IMR-90 (cell line): Measurements from ENCODE around the gene SOX9. TPM values are rescaled to one million over a fixed set of nuclear protein-coding genes. Genes with fewer than 3 reads are reported as not detected.

Experiments used
- ATAC-seq: fragments of 200-7000 bp; cut with Tn5 transposase; 2 replicates; pipeline ENCODE4 v1.9.1; 2020; ENCODE audit warnings: low read depth, mild to moderate bottlenecking, moderate library complexity
- BruUV-seq: library from RNA; stranded (reverse); fragments of 400-500 nt; replicated peaks from 2 replicates; lab custom pipeline; 2021; lab: Mats Ljungman, UMichigan
- CTCF ChIA-PET: fragments of 300-600 bp; formaldehyde crosslinking; extraction: SDS; loops from one replicate; lab custom pipeline; 2021; ENCODE audit warnings: antibody characterized with exemption; lab: Yijun Ruan, JAX
- POLR2A ChIA-PET: fragments of 300-600 bp; sonication (Branson Sonifier 250); formaldehyde crosslinking; loops from one replicate; lab custom pipeline; 2022; ENCODE audit warnings: antibody characterized with exemption; ENCODE audit not compliant: unreplicated experiment; lab: Charles Lee
- DNase-seq: peaks from one replicate; pipeline ENCODE4 v3.0.0; 2013
- H2AFZ ChIP-seq: replicated peaks from 2 replicates; pipeline ENCODE3; 2013; ENCODE audit warnings: low read length, mild to moderate bottlenecking; ENCODE audit not compliant: poor library complexity
- H2AK5ac ChIP-seq: 2 replicates; pipeline ENCODE4 v1.6.1; 2013; ENCODE audit warnings: low read depth, low read length, inconsistent platforms
- H2AK9ac ChIP-seq: replicated peaks from 2 replicates; pipeline ENCODE3; 2013; ENCODE audit warnings: mild to moderate bottlenecking, low read depth, low read length, moderate library complexity; ENCODE audit not compliant: poor library complexity
- H2BK120ac ChIP-seq: 2 replicates; pipeline ENCODE4 v1.6.1; 2013; ENCODE audit warnings: low read depth, low read length, inconsistent platforms
- H2BK15ac ChIP-seq: 3 replicates; pipeline ENCODE4 v1.6.1; 2013; ENCODE audit warnings: low read depth, low read length, inconsistent platforms
- H2BK20ac ChIP-seq: 2 replicates; pipeline ENCODE4 v1.6.1; 2013; ENCODE audit warnings: low read depth, mild to moderate bottlenecking, inconsistent platforms, low read length, moderate library complexity
- H2BK5ac ChIP-seq: 2 replicates; pipeline ENCODE4 v1.6.1; 2013; ENCODE audit warnings: mild to moderate bottlenecking, low read depth, low read length, inconsistent platforms; ENCODE audit not compliant: poor library complexity, severe bottlenecking
- H3K14ac ChIP-seq: replicated peaks from 2 replicates; pipeline ENCODE4 v1.6.1; 2013; ENCODE audit warnings: low read depth, low read length, inconsistent platforms
- H3K18ac ChIP-seq: 2 replicates; pipeline ENCODE4 v1.6.1; 2013; ENCODE audit warnings: low read depth, low read length, control low read depth
- H3K23ac ChIP-seq: 2 replicates; pipeline ENCODE4 v1.6.1; 2013; ENCODE audit warnings: low read depth, low read length, inconsistent platforms
- H3K27ac ChIP-seq: 2 replicates; pipeline ENCODE4 v1.5.1; 2013; ENCODE audit warnings: mild to moderate bottlenecking, control low read depth, low read length; ENCODE audit not compliant: insufficient read depth
- H3K27me3 ChIP-seq: 2 replicates; pipeline ENCODE4 v1.6.1; 2013; ENCODE audit warnings: low read length; ENCODE audit not compliant: control insufficient read depth, insufficient read depth
- H3K36me3 ChIP-seq: 2 replicates; pipeline ENCODE4 v1.6.1; 2013; ENCODE audit warnings: low read length, mixed read lengths; ENCODE audit not compliant: control insufficient read depth, insufficient read depth
- H3K4ac ChIP-seq: 2 replicates; pipeline ENCODE4 v1.6.1; 2013; ENCODE audit warnings: low read depth, low read length, inconsistent platforms
- H3K4me1 ChIP-seq: 2 replicates; pipeline ENCODE4 v1.6.1; 2013; ENCODE audit warnings: low read length, mixed read lengths; ENCODE audit not compliant: control insufficient read depth, insufficient read depth
- H3K4me2 ChIP-seq: 2 replicates; pipeline ENCODE4 v1.6.1; 2013; ENCODE audit warnings: low read depth, mild to moderate bottlenecking, control low read depth, low read length, moderate library complexity
- H3K4me3 ChIP-seq: 2 replicates; pipeline ENCODE4 v1.5.1; 2013; ENCODE audit warnings: low read depth, mild to moderate bottlenecking, control low read depth, low read length, moderate library complexity; ENCODE audit not compliant: insufficient read depth
- H3K56ac ChIP-seq: 2 replicates; pipeline ENCODE4 v1.6.1; 2013; ENCODE audit warnings: low read length, inconsistent platforms; ENCODE audit not compliant: insufficient read depth; ENCODE audit errors: extremely low read depth
- H3K79me1 ChIP-seq, 2 experiments: 2 replicates each; pipeline ENCODE4 v1.6.1; 2013; ENCODE audit warnings: low read length in 2 of 2, inconsistent platforms in 1 of 2, low read depth in 1 of 2
- H3K9ac ChIP-seq: 2 replicates; pipeline ENCODE4 v1.6.1; 2013; ENCODE audit warnings: low read depth, low read length, control low read depth
- H3K9me1 ChIP-seq: 2 replicates; pipeline ENCODE4 v1.6.1; 2013; ENCODE audit warnings: low read length, inconsistent platforms; ENCODE audit not compliant: insufficient read depth
- H3K9me3 ChIP-seq: 2 replicates; pipeline ENCODE4 v1.6.1; 2013; ENCODE audit warnings: low read length; ENCODE audit not compliant: control insufficient read depth, insufficient read depth
- H4K20me1 ChIP-seq: 2 replicates; pipeline ENCODE4 v1.6.1; 2013; ENCODE audit warnings: low read length, inconsistent platforms; ENCODE audit not compliant: insufficient read depth
- H4K5ac ChIP-seq: 2 replicates; pipeline ENCODE4 v1.6.1; 2013; ENCODE audit warnings: mild to moderate bottlenecking, low read depth, low read length, control low read depth
- H4K8ac ChIP-seq, 2 experiments: 2 replicates each; pipeline ENCODE4 v1.6.1; 2013; ENCODE audit warnings: low read depth in 2 of 2, low read length in 2 of 2, control low read depth in 1 of 2, inconsistent platforms in 1 of 2
- H4K91ac ChIP-seq: 2 replicates; pipeline ENCODE4 v1.6.1; 2013; ENCODE audit warnings: low read depth, low read length, inconsistent platforms; ENCODE audit not compliant: insufficient read depth
- BHLHE40 ChIP-seq: fragments of 150-350 bp; IDR thresholded peaks from 2 replicates; pipeline ENCODE4 v1.6.1; 2016; ENCODE audit warnings: mild to moderate bottlenecking, low read depth, low read length
- CEBPB ChIP-seq: IDR thresholded peaks from 2 replicates; pipeline ENCODE4 v1.6.1; 2012; ENCODE audit warnings: low read depth, low read length, improper control_type of control experiment
- CHD1 ChIP-seq: IDR thresholded peaks from 2 replicates; pipeline ENCODE4 v1.6.1; 2012; ENCODE audit warnings: low read depth, low read length, improper control_type of control experiment
- CTCF ChIP-seq: conservative IDR thresholded peaks from 2 replicates; pipeline ENCODE4 v1.5.1; 2012; ENCODE audit warnings: mild to moderate bottlenecking, low read depth, low read length, improper control_type of control experiment
- ELK1 ChIP-seq: fragments of 150-350 bp; IDR thresholded peaks from 2 replicates; pipeline ENCODE4 v1.6.1; 2016; ENCODE audit warnings: low read depth, mild to moderate bottlenecking, low read length, moderate library complexity, borderline replicate concordance
- MAZ ChIP-seq: IDR thresholded peaks from 2 replicates; pipeline ENCODE4 v1.6.1; 2012; ENCODE audit warnings: low read depth, mild to moderate bottlenecking, low read length, improper control_type of control experiment, moderate library complexity, borderline replicate concordance
- MXI1 ChIP-seq: IDR thresholded peaks from 2 replicates; pipeline ENCODE4 v1.6.1; 2012; ENCODE audit warnings: low read depth, mild to moderate bottlenecking, low read length, moderate library complexity, borderline replicate concordance
- NFE2L2 ChIP-seq: fragments of 150-350 bp; IDR thresholded peaks from 2 replicates; pipeline ENCODE4 v1.6.1; 2016; ENCODE audit warnings: low read depth, mild to moderate bottlenecking, low read length
- RCOR1 ChIP-seq: IDR thresholded peaks from 2 replicates; pipeline ENCODE4 v1.6.1; 2012; ENCODE audit warnings: mild to moderate bottlenecking, low read length, improper control_type of control experiment; ENCODE audit not compliant: insufficient replicate concordance
- RFX5 ChIP-seq: IDR thresholded peaks from 2 replicates; pipeline ENCODE4 v1.8.0; 2012; ENCODE audit warnings: low read depth, mild to moderate bottlenecking, low read length, moderate library complexity
- SMC3 ChIP-seq: fragments of 150-350 bp; IDR thresholded peaks from 2 replicates; pipeline ENCODE4 v1.6.1; 2016; ENCODE audit warnings: low read depth, mild to moderate bottlenecking, antibody characterized with exemption, low read length, moderate library complexity
- WGBS, 2 experiments: methylation state at CpG; one replicate each; pipeline versions ENCODE4 v1.1.5 to v1.1.7; 2013; ENCODE audit warnings: missing lambda C conversion rate in 2 of 2; ENCODE audit not compliant: insufficient read length in 1 of 2; ENCODE audit errors: extremely low coverage in 2 of 2; 5-methylcytosine and 5-hydroxymethylcytosine counted together
- dilution Hi-C: fragments of 300-500 bp; cut with HindIII; formaldehyde crosslinking; loops from one replicate; pipeline ENCODE4 v1.14.3; 2018; ENCODE audit warnings: low sequenced_read_pairs; ENCODE audit not compliant: unreplicated experiment
- in situ Hi-C: fragments of 300-500 bp; cut with MboI; formaldehyde crosslinking; loops from 3 replicates; pipeline ENCODE4 v1.14.3; 2019; ENCODE audit warnings: low sequenced_read_pairs, inconsistent platforms, mixed read lengths
- intact Hi-C: fragments of 100-400 bp; cut with micrococcal nuclease; formaldehyde crosslinking; loops from 2 replicates; pipeline ENCODE4 v1.10.0; 2022
- polyA plus RNA-seq, 3 experiments: library from polyadenylated mRNA; depleted of rRNA; stranded (reverse); fragments of >200 nt; gene quantifications; 2 replicates each; pipeline ENCODE4 v1.2.3, GENCODE V29; 2012; ENCODE audit warnings: low replicate concordance in 1 of 3
- total RNA-seq: library from RNA; depleted of rRNA; stranded (reverse); fragments of >200 nt; gene quantifications from 2 replicates; pipeline ENCODE4 v1.2.3, GENCODE V29; 2012

SOX9 gene
- total and polyA plus RNA-seq, 2 of the 4 experiments (the other 2 are of a cell fraction) = 4.1 to 12.7 TPM

- Histone ChIP-seq H3K4me1 (peaks cover 3% of the 10 kb centered on the region), H3K79me1 (no peaks in the 10 kb centered on the region), H2AK5ac (no peak overlapping the region), H3K9ac (no peak overlapping the region), H4K5ac (no peak overlapping the region), H3K36me3 (no peaks in the 10 kb centered on the region), H2BK5ac (no peak overlapping the region), H3K27ac (no peak overlapping the region), H3K4me2 (no peak overlapping the region), H3K9me3 (no peaks in the 10 kb centered on the region), H2BK20ac (no peak overlapping the region), H3K14ac (no peak overlapping the region), H2BK120ac (no peak overlapping the region), H4K20me1 (no peaks in the 10 kb centered on the region), H3K9me1 (peaks cover 14% of the 10 kb centered on the region), H3K4me3 (no peak overlapping the region), H3K56ac (no peak overlapping the region), H3K4ac (no peak overlapping the region), H3K23ac (no peak overlapping the region), H4K91ac (no peak overlapping the region), H2AFZ (no peak overlapping the region), H3K18ac (no peak overlapping the region), H4K8ac (no peak overlapping the region), H2AK9ac (no peak overlapping the region), H3K27me3 (no peaks in the 10 kb centered on the region; the same call in 1 of the 2 replicates), H2BK15ac (no peak overlapping the region)
- dilution Hi-C loops = no loop called here
- BruUV-seq = no TSS peak
- TF ChIP-seq MAZ (no peak), ELK1 (no peak), BHLHE40 (no peak), RFX5 (no peak), SMC3 (no peak), MXI1 (no peak), NFE2L2 (no peak), RCOR1 (no peak), CEBPB (no peak), CTCF (no peak), CHD1 (no peak)
- POLR2A ChIA-PET = no interaction called here
- WGBS, 2 experiments = 100% methylated on average over 1 of the region's 2 CpGs; no CpG with 5 or more reads in 1 of the 2 experiments
- CTCF ChIA-PET = no interaction called here
- DNase-seq (no peak), ATAC-seq (no peak)
- intact Hi-C loops = no loop called here
- in situ Hi-C loops = no loop called here
Observed at GRCh38 chr17:72142614-72143013, 21.8 kb downstream of the SOX9 start.
